GM13976 (cell line): ENCODE results near the gene DOK4.

Source experiments
- DNase-seq: peaks from one replicate; pipeline ENCODE4 v3.0.0; 2012; ENCODE audit warnings: low spot score
- in situ Hi-C: fragments of 300-500 bp; cut with MboI; formaldehyde crosslinking; loops from one replicate; pipeline ENCODE4 v1.12.0; 2022; ENCODE audit warnings: low sequenced_read_pairs, mixed read lengths, inconsistent platforms; ENCODE audit not compliant: unreplicated experiment
- TF ChIP-seq, protein P1 (sequence below): IDR thresholded peaks from 2 replicates; pipeline ENCODE4 v1.5.1; 2012; ENCODE audit warnings: borderline replicate concordance, mild to moderate bottlenecking; ENCODE audit not compliant: insufficient read depth; ENCODE audit errors: extremely low read depth, missing control alignments, control extremely low read depth

Gene DOK4

DNA sequence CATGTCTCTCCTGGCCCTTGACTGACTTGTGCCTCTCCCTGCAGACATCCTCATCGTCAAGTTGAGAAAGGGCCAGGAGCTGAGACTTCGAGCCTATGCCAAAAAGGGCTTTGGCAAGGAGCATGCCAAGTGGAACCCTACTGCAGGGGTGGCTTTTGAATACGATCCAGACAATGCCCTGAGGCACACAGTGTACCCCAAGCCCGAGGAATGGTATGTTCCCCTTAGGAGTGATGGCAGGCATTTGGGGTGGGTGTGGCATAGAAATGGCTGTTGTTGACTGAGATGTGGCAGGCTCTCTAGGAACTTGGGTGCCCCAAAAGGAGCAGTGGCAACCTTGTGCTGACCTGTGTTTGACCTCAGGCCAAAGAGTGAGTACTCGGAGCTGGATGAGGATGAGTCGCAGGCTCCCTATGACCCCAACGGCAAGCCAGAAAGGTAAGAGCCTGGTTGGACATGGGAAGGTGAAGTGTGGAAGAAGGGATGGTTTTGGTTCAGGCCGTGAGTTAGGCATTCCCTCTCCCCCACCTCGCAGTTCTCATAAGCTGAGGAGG, 16.3 kb downstream of the DOK4 start:
- TF ChIP-seq, protein P1, sequence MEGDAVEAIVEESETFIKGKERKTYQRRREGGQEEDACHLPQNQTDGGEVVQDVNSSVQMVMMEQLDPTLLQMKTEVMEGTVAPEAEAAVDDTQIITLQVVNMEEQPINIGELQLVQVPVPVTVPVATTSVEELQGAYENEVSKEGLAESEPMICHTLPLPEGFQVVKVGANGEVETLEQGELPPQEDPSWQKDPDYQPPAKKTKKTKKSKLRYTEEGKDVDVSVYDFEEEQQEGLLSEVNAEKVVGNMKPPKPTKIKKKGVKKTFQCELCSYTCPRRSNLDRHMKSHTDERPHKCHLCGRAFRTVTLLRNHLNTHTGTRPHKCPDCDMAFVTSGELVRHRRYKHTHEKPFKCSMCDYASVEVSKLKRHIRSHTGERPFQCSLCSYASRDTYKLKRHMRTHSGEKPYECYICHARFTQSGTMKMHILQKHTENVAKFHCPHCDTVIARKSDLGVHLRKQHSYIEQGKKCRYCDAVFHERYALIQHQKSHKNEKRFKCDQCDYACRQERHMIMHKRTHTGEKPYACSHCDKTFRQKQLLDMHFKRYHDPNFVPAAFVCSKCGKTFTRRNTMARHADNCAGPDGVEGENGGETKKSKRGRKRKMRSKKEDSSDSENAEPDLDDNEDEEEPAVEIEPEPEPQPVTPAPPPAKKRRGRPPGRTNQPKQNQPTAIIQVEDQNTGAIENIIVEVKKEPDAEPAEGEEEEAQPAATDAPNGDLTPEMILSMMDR: no peak
- in situ Hi-C loops: no loop called here
- DNase-seq: no peak

GRCh38 chr16:57469046-57469445, 17.2 kb downstream of the DOK4 start:
- DNase-seq: no peak
- in situ Hi-C loops: no loop called here

GRCh38 chr16:57468346-57468745, 17.9 kb downstream of the DOK4 start:
- DNase-seq: no peak
- TF ChIP-seq, protein P1: no peak
- in situ Hi-C loops: no loop called here

More at GRCh38 chr16:57469046-57469445, 17.2 kb downstream of the DOK4 start:
- TF ChIP-seq, protein P1: no peak

- in situ Hi-C loops: no loop called here
- no peak for DNase-seq
- TF ChIP-seq, protein P1: no peak
These were observed 21.8 kb downstream of the DOK4 start for GRCh38 chr16:57464523-57464922.

- in situ Hi-C loops: no loop called here
- TF ChIP-seq, protein P1: no peak
- no peak for DNase-seq
These were observed 23.3 kb downstream of the DOK4 start for GRCh38 chr16:57462978-57463362.

DNA sequence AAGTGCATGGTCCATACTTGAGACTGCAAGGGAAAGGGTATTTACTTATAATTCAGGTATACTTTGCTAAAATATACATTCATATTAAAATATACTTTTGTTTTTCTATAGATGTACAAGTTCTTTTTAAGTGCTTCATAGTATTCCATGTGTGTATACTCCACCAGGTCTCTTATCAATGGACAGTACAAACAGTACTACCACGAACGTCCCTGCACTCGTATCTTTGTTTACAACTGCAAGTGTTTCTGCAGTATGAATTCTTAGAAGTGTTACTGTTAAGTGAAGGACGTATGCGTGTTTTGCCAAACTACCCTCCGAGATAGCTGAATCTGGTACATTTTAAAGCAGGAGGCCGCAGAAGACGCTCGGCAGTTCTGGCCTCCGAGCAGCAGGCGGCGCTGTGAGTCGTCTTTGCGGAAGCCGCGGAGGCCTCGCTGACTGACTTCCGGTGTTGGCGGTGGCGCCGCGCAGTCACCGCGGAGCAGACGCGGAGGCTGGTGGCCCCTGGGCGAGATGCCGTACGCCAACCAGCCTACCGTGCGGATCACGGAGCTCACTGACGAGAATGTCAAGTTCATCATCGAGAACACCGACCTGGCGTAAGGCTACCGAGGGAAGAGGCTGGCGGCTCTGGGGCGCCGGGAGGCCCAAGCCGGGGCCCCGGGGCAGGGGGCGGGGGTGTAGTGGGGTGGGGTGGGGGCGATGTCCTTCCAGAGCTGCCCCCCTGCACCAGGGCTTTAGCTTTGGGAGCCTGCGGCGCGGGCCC, 23.9 kb downstream of the DOK4 start, which contains the start of gene POLR2C:
Gene POLR2C (plus strand): TSS at position 471 of the 769 bp plus-strand sequence. CDS start 46 bp downstream, at position 517.
- TF ChIP-seq, protein P1: peak; percentile 98
- peak; percentile 94 for DNase-seq
- in situ Hi-C loops: no loop called here
